ENCODE measurements around the gene SLC25A21. TPM values are rescaled to one million over a fixed set of nuclear protein-coding genes. Genes with fewer than 3 reads are reported as not detected.
"Not testable (repeated sequence)": the region's sequence is repeated elsewhere in the genome, so short reads cannot be mapped to it uniquely, and the experiment has no call there.

The SLC25A21 gene
- total RNA-seq: 1.8 TPM

- peak; percentile 68 for DNase-seq
Measured at GRCh38 chr14:37172024-37172869, at the start of gene SLC25A21. TSS of gene SLC25A21 (minus strand) at chr14:37172606.

- DNase-seq: no peak
Measured at GRCh38 chr14:37221073-37221472, 48.7 kb upstream of the SLC25A21 start.

- DNase-seq: no peak
Measured at GRCh38 chr14:37215345-37215744, 42.9 kb upstream of the SLC25A21 start.

GRCh38 chr14:37213016-37213415 is 40.6 kb upstream of the SLC25A21 start:
- DNase-seq: no peak

- DNase-seq: no peak
Measured at GRCh38 chr14:37210448-37210847, 38.0 kb upstream of the SLC25A21 start.

- not testable (repeated sequence) for DNase-seq
Measured at GRCh38 chr14:37209617-37210016, 37.2 kb upstream of the SLC25A21 start.

GRCh38 chr14:37205623-37206605 is 33.5 kb upstream of the SLC25A21 start:
- DNase-seq: not testable (repeated sequence)

GRCh38 chr14:37203423-37203822 is 31.0 kb upstream of the SLC25A21 start:
- no peak for DNase-seq

- no peak for DNase-seq
Measured at GRCh38 chr14:37202812-37203211, 30.4 kb upstream of the SLC25A21 start.

GRCh38 chr14:37202265-37202664 is 29.9 kb upstream of the SLC25A21 start:
- no peak for DNase-seq

GRCh38 chr14:37201724-37202123 is 29.3 kb upstream of the SLC25A21 start:
- no peak for DNase-seq

- no peak for DNase-seq
Measured at GRCh38 chr14:37198907-37199306, 26.5 kb upstream of the SLC25A21 start.

- no peak for DNase-seq
Measured at GRCh38 chr14:37198273-37198598, 25.8 kb upstream of the SLC25A21 start.

GRCh38 chr14:37197421-37198272 is 25.2 kb upstream of the SLC25A21 start, which contains the start of gene MIPOL1:
TSS of gene MIPOL1 (plus strand) at chr14:37197937. CDS start at chr14:37247889, 49,952 bp downstream.
- peak; percentile 72 for DNase-seq

GRCh38 chr14:37196604-37197420 is 24.4 kb upstream of the SLC25A21 start:
- DNase-seq: no peak

GRCh38 chr14:37195327-37195726 is 22.9 kb upstream of the SLC25A21 start:
- DNase-seq: no peak

- no peak for DNase-seq
Measured at GRCh38 chr14:37194698-37195097, 22.3 kb upstream of the SLC25A21 start.

- DNase-seq: not testable (repeated sequence)
Measured at GRCh38 chr14:37189733-37190132, 17.3 kb upstream of the SLC25A21 start.

- not testable (repeated sequence) for DNase-seq
Measured at GRCh38 chr14:37187840-37188577, 15.6 kb upstream of the SLC25A21 start.

GRCh38 chr14:37187294-37187693 is 14.9 kb upstream of the SLC25A21 start:
- DNase-seq: no peak

All from skin of body (tissue), 2 donors.